Muscle layer of colon (tissue), 2 donors: ENCODE data around the gene CCNK.

Experiments
- H3K27ac ChIP-seq: one replicate; pipeline ENCODE4 v1.7.0; 2013; ENCODE audit warnings: low read depth, mild to moderate bottlenecking, low read length, moderate library complexity
- H3K27me3 ChIP-seq, 2 donors: one replicate each; pipeline ENCODE4 v1.7.0; 2013; ENCODE audit warnings: low read length in 2 of 2, mild to moderate bottlenecking in 2 of 2; ENCODE audit not compliant: insufficient read depth in 2 of 2, control insufficient read depth in 1 of 2
- H3K36me3 ChIP-seq: one replicate; pipeline ENCODE4 v1.7.0; 2013; ENCODE audit warnings: mild to moderate bottlenecking, low read length; ENCODE audit not compliant: insufficient read depth
- H3K4me1 ChIP-seq: one replicate; pipeline ENCODE4 v1.7.0; 2013; ENCODE audit warnings: mild to moderate bottlenecking, low read length; ENCODE audit not compliant: insufficient read depth
- H3K4me3 ChIP-seq, 2 donors: one replicate each; pipeline ENCODE4 v1.7.0; 2013; ENCODE audit warnings: low read length in 2 of 2, low read depth in 1 of 2, mild to moderate bottlenecking in 1 of 2, moderate library complexity in 1 of 2
- H3K9ac ChIP-seq: one replicate; pipeline ENCODE4 v1.7.0; 2013; ENCODE audit warnings: low read length
- H3K9me3 ChIP-seq: one replicate; pipeline ENCODE4 v1.7.0; 2013; ENCODE audit warnings: mild to moderate bottlenecking, low read length
- donor health status: abdominal sarcoma.
- donor health status: Adenocarcinoma of cecum.

Gene CCNK

GRCh38 chr14:99532310-99532709 lies 51.1 kb downstream of the CCNK start:
- no peaks in the 10 kb centered on the region for H3K27me3 ChIP-seq
- no peak overlapping the region for H3K27ac ChIP-seq
- no peak overlapping the region for H3K4me3 ChIP-seq
- H3K9ac ChIP-seq, result no peak overlapping the region
- no peaks in the 10 kb centered on the region for H3K36me3 ChIP-seq
- peaks cover 28% of the 10 kb centered on the region for H3K4me1 ChIP-seq
- H3K9me3 ChIP-seq, result no peaks in the 10 kb centered on the region

DNA sequence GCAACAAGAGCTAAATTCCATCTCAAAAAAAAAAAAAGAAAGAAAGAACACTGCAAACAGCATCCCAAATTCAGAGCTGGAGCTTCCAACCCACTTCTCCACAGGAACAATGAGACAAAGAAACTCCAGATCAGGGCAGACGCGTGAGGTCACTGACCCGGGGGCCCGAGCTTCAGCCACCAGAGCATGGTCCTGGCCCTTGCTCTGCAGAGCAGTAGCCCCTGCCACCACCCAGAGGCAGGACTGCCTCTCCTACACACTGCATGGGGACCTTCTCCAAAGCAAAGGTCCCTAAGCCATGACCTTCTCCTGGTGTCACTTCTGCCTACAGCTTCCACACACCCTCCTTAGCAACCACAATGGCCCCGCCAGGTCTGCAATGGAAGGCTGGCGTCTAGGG lies 53.1 kb downstream of the CCNK start:
- Histone ChIP-seq H3K4me1 (peaks cover 46% of the 10 kb centered on the region), H3K27me3 (no peaks in the 10 kb centered on the region), H3K9ac (no peak overlapping the region), H3K9me3 (no peaks in the 10 kb centered on the region), H3K36me3 (no peaks in the 10 kb centered on the region), H3K4me3 (no peak overlapping the region), H3K27ac (peak overlapping the region; percentile 56)

DNA sequence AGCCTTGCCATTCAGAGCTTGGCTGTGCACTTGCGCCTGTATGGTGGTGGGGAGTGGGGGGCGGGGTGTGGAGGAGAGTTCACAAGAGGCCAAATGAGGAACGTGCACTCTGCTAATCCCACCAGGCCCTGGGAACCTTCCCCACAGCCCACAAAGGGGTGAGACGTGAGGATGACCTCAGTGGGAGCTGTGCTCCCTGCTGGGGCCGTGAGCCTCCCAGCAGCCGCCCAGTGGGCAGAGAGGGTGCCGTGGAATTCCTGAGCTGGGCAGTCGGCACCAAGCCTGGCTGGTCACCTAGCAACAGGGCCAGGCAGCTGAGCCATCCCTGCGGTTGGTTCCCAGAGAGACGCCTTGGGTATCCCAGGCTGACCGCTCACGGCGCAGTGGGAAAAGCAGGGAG lies 53.7 kb downstream of the CCNK start:
- H3K9ac ChIP-seq, result no peak overlapping the region
- H3K27ac ChIP-seq, result peak overlapping the region; percentile 56
- no peaks in the 10 kb centered on the region for H3K36me3 ChIP-seq
- no peaks in the 10 kb centered on the region for H3K27me3 ChIP-seq
- no peak overlapping the region for H3K4me3 ChIP-seq
- H3K9me3 ChIP-seq, result no peaks in the 10 kb centered on the region
- peaks cover 46% of the 10 kb centered on the region for H3K4me1 ChIP-seq

DNA sequence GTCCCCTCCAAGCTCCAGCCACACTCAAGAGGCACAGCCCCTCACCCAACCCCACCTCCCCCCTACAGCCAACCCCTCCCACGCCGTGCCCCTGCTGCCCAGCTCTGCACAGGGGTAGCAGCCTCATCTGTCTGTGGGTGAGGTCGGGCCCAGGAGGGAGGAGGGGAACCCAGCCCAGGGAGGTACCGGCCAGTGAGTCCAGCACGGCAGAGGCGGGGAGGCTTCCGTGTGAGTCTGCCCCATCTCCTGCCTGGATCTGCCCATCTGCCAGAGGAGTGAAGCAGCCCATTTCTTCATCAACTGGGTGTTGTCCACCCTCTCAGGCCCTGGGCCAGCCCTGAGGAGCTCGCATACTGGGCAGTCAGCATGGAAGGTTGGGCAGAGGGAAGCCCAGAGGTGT lies 54.2 kb downstream of the CCNK start:
- no peak overlapping the region for H3K4me3 ChIP-seq
- peaks cover 51% of the 10 kb centered on the region for H3K4me1 ChIP-seq
- peak overlapping the region; percentile 45 for H3K27ac ChIP-seq
- no peak overlapping the region for H3K9ac ChIP-seq
- no peaks in the 10 kb centered on the region for H3K27me3 ChIP-seq
- H3K36me3 ChIP-seq, result no peaks in the 10 kb centered on the region
- H3K9me3 ChIP-seq, result no peaks in the 10 kb centered on the region

- Histone ChIP-seq H3K27me3 (no peaks in the 10 kb centered on the region), H3K4me3 (no peak overlapping the region), H3K36me3 (no peaks in the 10 kb centered on the region), H3K9ac (peak overlapping the region; percentile 31), H3K9me3 (no peaks in the 10 kb centered on the region), H3K4me1 (peaks cover 58% of the 10 kb centered on the region), H3K27ac (peak overlapping the region; percentile 10)
Observed at GRCh38 chr14:99535908-99536778, 54.9 kb downstream of the CCNK start.

GRCh38 chr14:99537399-99537798 lies 56.2 kb downstream of the CCNK start:
- H3K27me3 ChIP-seq, result no peaks in the 10 kb centered on the region
- peak overlapping the region; percentile 31 for H3K9ac ChIP-seq
- H3K4me1 ChIP-seq, result peaks cover 62% of the 10 kb centered on the region
- no peaks in the 10 kb centered on the region for H3K9me3 ChIP-seq
- H3K27ac ChIP-seq, result peak overlapping the region; percentile 62
- H3K36me3 ChIP-seq, result no peaks in the 10 kb centered on the region
- H3K4me3 ChIP-seq, result no peak overlapping the region

DNA sequence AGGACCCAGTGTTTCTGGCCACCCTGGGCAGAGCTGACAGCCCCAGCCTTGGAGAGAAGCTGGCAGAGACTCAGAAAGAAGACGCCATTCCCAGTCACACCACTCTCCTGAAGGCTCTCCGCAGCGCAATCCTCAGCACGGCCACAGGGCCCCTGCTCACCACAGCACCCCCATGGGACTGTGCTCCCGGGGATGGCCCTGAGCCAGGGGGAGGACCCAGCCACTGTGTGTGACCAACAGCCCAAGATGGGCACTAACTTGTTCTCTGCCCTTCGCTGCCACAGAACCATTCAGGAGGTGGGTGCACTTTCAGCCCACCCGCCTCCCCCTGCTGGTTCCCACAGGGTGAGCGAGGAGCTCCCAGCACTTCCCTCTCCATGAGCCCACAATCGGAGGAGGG lies 57.1 kb downstream of the CCNK start:
- Histone ChIP-seq H3K9me3 (no peaks in the 10 kb centered on the region), H3K27ac (peak overlapping the region; percentile 62), H3K4me3 (no peak overlapping the region), H3K36me3 (no peaks in the 10 kb centered on the region), H3K9ac (no peak overlapping the region), H3K4me1 (peaks cover 70% of the 10 kb centered on the region), H3K27me3 (no peaks in the 10 kb centered on the region)

- Histone ChIP-seq H3K27ac (peak overlapping the region; percentile 62), H3K4me3 (no peak overlapping the region), H3K36me3 (no peaks in the 10 kb centered on the region), H3K4me1 (peaks cover 75% of the 10 kb centered on the region), H3K9ac (no peak overlapping the region), H3K9me3 (no peaks in the 10 kb centered on the region), H3K27me3 (no peaks in the 10 kb centered on the region)
Observed at GRCh38 chr14:99538733-99539132, 57.5 kb downstream of the CCNK start.

- Histone ChIP-seq H3K4me1 (peaks cover 78% of the 10 kb centered on the region), H3K9me3 (no peaks in the 10 kb centered on the region), H3K27ac (no peak overlapping the region), H3K4me3 (no peak overlapping the region), H3K9ac (no peak overlapping the region), H3K27me3 (no peaks in the 10 kb centered on the region), H3K36me3 (no peaks in the 10 kb centered on the region)
Observed at GRCh38 chr14:99539491-99539890, 58.3 kb downstream of the CCNK start.

GRCh38 chr14:99540196-99541032 lies 59.2 kb downstream of the CCNK start:
- H3K4me3 ChIP-seq, result no peak overlapping the region
- no peak overlapping the region for H3K9ac ChIP-seq
- no peaks in the 10 kb centered on the region for H3K27me3 ChIP-seq
- H3K36me3 ChIP-seq, result no peaks in the 10 kb centered on the region
- H3K9me3 ChIP-seq, result no peaks in the 10 kb centered on the region
- no peak overlapping the region for H3K27ac ChIP-seq
- H3K4me1 ChIP-seq, result peaks cover 79% of the 10 kb centered on the region

DNA sequence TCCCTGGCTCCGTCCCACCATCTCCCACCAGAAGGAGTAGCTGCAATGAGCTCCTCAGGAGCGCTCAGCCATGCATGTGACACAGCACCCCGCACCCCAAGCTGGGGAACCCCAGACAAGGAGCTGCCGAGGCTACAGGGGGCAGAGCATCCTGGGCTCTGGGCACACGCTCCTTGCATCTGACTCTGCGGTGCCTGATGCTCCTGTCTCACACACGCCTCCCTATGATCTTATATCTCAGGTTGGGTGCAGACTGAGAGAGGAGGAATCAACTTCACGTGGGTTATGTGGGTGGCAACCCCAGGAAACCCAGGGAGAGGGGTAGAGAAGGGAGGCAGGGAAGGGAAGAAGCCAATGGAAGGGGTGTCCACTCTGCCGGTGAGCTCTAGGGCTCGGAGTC lies 60.0 kb downstream of the CCNK start:
- H3K36me3 ChIP-seq, result no peaks in the 10 kb centered on the region
- H3K9ac ChIP-seq, result no peak overlapping the region
- no peaks in the 10 kb centered on the region for H3K27me3 ChIP-seq
- peak overlapping the region; percentile 42 for H3K27ac ChIP-seq
- H3K4me1 ChIP-seq, result peaks cover 81% of the 10 kb centered on the region
- no peaks in the 10 kb centered on the region for H3K9me3 ChIP-seq
- H3K4me3 ChIP-seq, result no peak overlapping the region
